T-helper 1 cell (primary cell): ENCODE measurements around the gene C1orf159.
A peak's percentile ranks its signal among the peaks of the same experiment; 100 is the strongest.
"Not testable (repeated sequence)": the region's sequence is repeated elsewhere in the genome, so short reads cannot be mapped to it uniquely, and the experiment has no call there.

Source experiments
- DNase-seq, 5 donors: peaks; one replicate each; pipeline ENCODE4 v3.0.0-alpha.2; 2012 to 2020
- total RNA-seq, 4 donors: gene quantifications; one replicate each; lab custom pipeline; 2026; lab: John Stamatoyannopoulos, UW

C1orf159 gene
- total RNA-seq: 12.9 to 17.2 (median 13.3) reads per million in 4 donors

GRCh38 chr1:1115786-1116700 is at the start of gene C1orf159:
TSS of gene C1orf159 (minus strand) at chr1:1116089. CDS start at chr1:1091543, 24,546 bp downstream.
- peak; percentile 95 to 98 (median 97) for DNase-seq

- no peak for DNase-seq
These were observed 49.6 kb upstream of the C1orf159 start for GRCh38 chr1:1165485-1165884.

- no peak for DNase-seq
These were observed 49.0 kb upstream of the C1orf159 start for GRCh38 chr1:1164701-1165451.

GRCh38 chr1:1164361-1164700 is 48.4 kb upstream of the C1orf159 start:
- DNase-seq: no peak

GRCh38 chr1:1163538-1164070 is 47.7 kb upstream of the C1orf159 start:
- no peak for DNase-seq

- no peak for DNase-seq
These were observed 47.0 kb upstream of the C1orf159 start for GRCh38 chr1:1162597-1163537.

GRCh38 chr1:1161683-1162079 is 45.8 kb upstream of the C1orf159 start:
- no peak for DNase-seq

GRCh38 chr1:1161078-1161682 is 45.3 kb upstream of the C1orf159 start:
- DNase-seq: no peak

GRCh38 chr1:1160281-1160930 is 44.5 kb upstream of the C1orf159 start:
- DNase-seq: no peak

- peak in 2 of 5 donors; percentile 35 for DNase-seq
These were observed 42.2 kb upstream of the C1orf159 start for GRCh38 chr1:1157914-1158710.

- DNase-seq: peak; percentile 41 to 70 (median 44)
These were observed 41.6 kb upstream of the C1orf159 start for GRCh38 chr1:1157426-1157913.

- DNase-seq: no peak
These were observed 41.1 kb upstream of the C1orf159 start for GRCh38 chr1:1157033-1157365.

- DNase-seq: no peak
These were observed 40.5 kb upstream of the C1orf159 start for GRCh38 chr1:1156140-1157032.

- no peak for DNase-seq
These were observed 39.4 kb upstream of the C1orf159 start for GRCh38 chr1:1155258-1155657.

GRCh38 chr1:1153874-1154273 is 38.0 kb upstream of the C1orf159 start:
- no peak for DNase-seq

GRCh38 chr1:1153215-1153614 is 37.3 kb upstream of the C1orf159 start:
- not testable (repeated sequence) for DNase-seq

GRCh38 chr1:1152431-1152830 is 36.5 kb upstream of the C1orf159 start:
- not testable (repeated sequence) for DNase-seq

GRCh38 chr1:1151306-1151705 is 35.4 kb upstream of the C1orf159 start:
- DNase-seq: no peak

GRCh38 chr1:1150100-1150499 is 34.2 kb upstream of the C1orf159 start:
- no peak for DNase-seq
